Smooth muscle cell (in vitro differentiated cells): ENCODE data around the gene HEPN1. TPM values are rescaled to one million over a fixed set of nuclear protein-coding genes. Genes with fewer than 3 reads are reported as not detected.

Experiments
- DNase-seq: peaks from one replicate; lab custom pipeline; 2025; ENCODE audit not compliant: unreplicated experiment; lab: John Stamatoyannopoulos, UW
- H2AFZ ChIP-seq: fragments of 200-600 bp; sonication (generic); 2 replicates; pipeline ENCODE4 v1.6.0; 2016; ENCODE audit warnings: antibody characterized with exemption, low read depth, mild to moderate bottlenecking
- H3F3A ChIP-seq: fragments of 200-600 bp; sonication (generic); 2 replicates; pipeline ENCODE4 v1.6.0; 2017; ENCODE audit warnings: antibody characterized with exemption, low read depth
- H3K27ac ChIP-seq: fragments of 200-600 bp; sonication (generic); 2 replicates; pipeline ENCODE4 v1.5.1; 2016; ENCODE audit warnings: low read depth, mild to moderate bottlenecking
- H3K27me3 ChIP-seq: fragments of 200-600 bp; sonication (generic); 2 replicates; pipeline ENCODE4 v1.6.1; 2016; ENCODE audit warnings: low read depth, mild to moderate bottlenecking
- H3K36me3 ChIP-seq: fragments of 200-600 bp; sonication (generic); 2 replicates; pipeline ENCODE4 v1.5.1; 2016; ENCODE audit warnings: low read depth
- H3K4me1 ChIP-seq: fragments of 200-600 bp; sonication (generic); 2 replicates; pipeline ENCODE4 v1.5.1; 2016; ENCODE audit warnings: low read depth
- H3K4me2 ChIP-seq: fragments of 200-600 bp; sonication (generic); 2 replicates; pipeline ENCODE4 v1.6.0; 2016; ENCODE audit warnings: mild to moderate bottlenecking
- H3K4me3 ChIP-seq: fragments of 200-600 bp; sonication (generic); 2 replicates; pipeline ENCODE4 v1.5.1; 2016; ENCODE audit warnings: mild to moderate bottlenecking
- H3K79me2 ChIP-seq: fragments of 200-600 bp; sonication (generic); 2 replicates; pipeline ENCODE4 v1.6.0; 2016; ENCODE audit warnings: low read depth, mild to moderate bottlenecking
- H3K9ac ChIP-seq: fragments of 200-600 bp; sonication (generic); 2 replicates; pipeline ENCODE4 v1.6.0; 2016; ENCODE audit warnings: low read depth
- H3K9me3 ChIP-seq: fragments of 200-600 bp; sonication (generic); replicated peaks from 2 replicates; pipeline ENCODE4 v1.5.1; 2016; ENCODE audit warnings: low read depth
- H4K20me1 ChIP-seq: fragments of 200-600 bp; sonication (generic); 2 replicates; pipeline ENCODE4 v1.6.0; 2016; ENCODE audit warnings: low read depth
- CTCF ChIP-seq: fragments of 200-600 bp; sonication (generic); IDR thresholded peaks from 2 replicates; pipeline ENCODE4 v1.5.1; 2017; ENCODE audit warnings: borderline replicate concordance, mild to moderate bottlenecking, antibody characterized with exemption; ENCODE audit not compliant: insufficient read depth, poor library complexity, severe bottlenecking
- WGBS: methylation state at CpG from one replicate; pipeline ENCODE4 v1.1.7; 2016; ENCODE audit warnings: low lambda C conversion rate; 5-methylcytosine and 5-hydroxymethylcytosine counted together
- polyA plus RNA-seq: library from polyadenylated mRNA; unstranded; fragments of >200 nt; fragmentation: Nextera tagmentation; extraction: Ambion mirVana; gene quantifications from 2 replicates; pipeline ENCODE4 v1.2.1, GENCODE V29; 2016
- total RNA-seq: library from RNA; depleted of rRNA; stranded (reverse); fragments of >200 nt; gene quantifications from 2 replicates; pipeline ENCODE4 v1.2.3, GENCODE V29; 2014

Gene HEPN1
- total and polyA plus RNA-seq, 2 experiments from 2014 or later, result not detected

GRCh38 chr11:124938970-124939369 is 19.9 kb downstream of the HEPN1 start:
- no peak for TF ChIP-seq CTCF
- Histone ChIP-seq H3K27ac (no peak overlapping the region), H4K20me1 (no peaks in the 10 kb centered on the region), H3K4me1 (peaks cover 29% of the 10 kb centered on the region), H3K27me3 (peaks cover 13% of the 10 kb centered on the region), H3F3A (no peaks in the 10 kb centered on the region), H3K4me2 (no peak overlapping the region), H3K9me3 (no peaks in the 10 kb centered on the region), H3K36me3 (no peaks in the 10 kb centered on the region), H2AFZ (no peak overlapping the region), H3K9ac (no peak overlapping the region), H3K79me2 (no peaks in the 10 kb centered on the region), H3K4me3 (no peak overlapping the region)
- WGBS, result 83% methylated on average over 6 of the region's 6 CpGs
- DNase-seq, result no peak

GRCh38 chr11:124941703-124942102 is 22.7 kb downstream of the HEPN1 start:
- H3K4me3 ChIP-seq, result no peak overlapping the region
- H3F3A ChIP-seq, result no peaks in the 10 kb centered on the region
- DNase-seq, result no peak
- H3K9ac ChIP-seq, result no peak overlapping the region
- no peak overlapping the region for H2AFZ ChIP-seq
- no peaks in the 10 kb centered on the region for H3K9me3 ChIP-seq
- H3K4me2 ChIP-seq, result no peak overlapping the region
- WGBS, result 96% methylated on average over 1 of the region's 1 CpG
- H3K27me3 ChIP-seq, result peaks cover 2% of the 10 kb centered on the region
- no peak for TF ChIP-seq CTCF
- no peaks in the 10 kb centered on the region for H3K79me2 ChIP-seq
- no peaks in the 10 kb centered on the region for H4K20me1 ChIP-seq
- peaks cover 12% of the 10 kb centered on the region for H3K4me1 ChIP-seq
- no peaks in the 10 kb centered on the region for H3K36me3 ChIP-seq
- H3K27ac ChIP-seq, result no peak overlapping the region

GRCh38 chr11:124942466-124943253 is 23.6 kb downstream of the HEPN1 start:
- Histone ChIP-seq H3K9ac (no peak overlapping the region), H2AFZ (no peak overlapping the region), H3K4me2 (no peak overlapping the region), H3K36me3 (no peaks in the 10 kb centered on the region), H3K27ac (no peak overlapping the region), H3K4me3 (no peak overlapping the region), H3K79me2 (no peaks in the 10 kb centered on the region), H4K20me1 (no peaks in the 10 kb centered on the region), H3K9me3 (no peaks in the 10 kb centered on the region), H3F3A (no peaks in the 10 kb centered on the region), H3K27me3 (no peaks in the 10 kb centered on the region), H3K4me1 (peaks cover 12% of the 10 kb centered on the region)
- TF ChIP-seq CTCF, result no peak
- 77% methylated on average over 6 of the region's 6 CpGs for WGBS
- no peak for DNase-seq

- TF ChIP-seq CTCF, result no peak
- Histone ChIP-seq H4K20me1 (no peaks in the 10 kb centered on the region), H3K4me1 (peaks cover 12% of the 10 kb centered on the region), H3K4me2 (no peak overlapping the region), H3K9me3 (no peaks in the 10 kb centered on the region), H3F3A (no peaks in the 10 kb centered on the region), H3K9ac (no peak overlapping the region), H3K79me2 (no peaks in the 10 kb centered on the region), H2AFZ (no peak overlapping the region), H3K36me3 (no peaks in the 10 kb centered on the region), H3K27me3 (no peaks in the 10 kb centered on the region), H3K4me3 (no peak overlapping the region), H3K27ac (no peak overlapping the region)
- no peak for DNase-seq
- WGBS, result 86% methylated on average over 5 of the region's 5 CpGs
Observed at GRCh38 chr11:124943254-124943616, 24.2 kb downstream of the HEPN1 start.
